Ovary (tissue), 9 donors: ENCODE results near the gene PPP1CA. TPM values are rescaled to one million over a fixed set of nuclear protein-coding genes. Genes with fewer than 3 reads are reported as not detected.

Experiments used
- DNase-seq, 5 donors: peaks; one replicate each; pipeline ENCODE4 v3.0.0-alpha.2; 2019 to 2020
- H3K27ac ChIP-seq, 2 donors: fragments of 200-600 bp; one replicate each; pipeline versions ENCODE4 v1.5.1 to v1.8.0; 2019 to 2022
- H3K27me3 ChIP-seq: fragments of 200-600 bp; one replicate; pipeline ENCODE4 v1.8.0; 2022
- H3K36me3 ChIP-seq: fragments of 200-600 bp; sonication (generic); one replicate; pipeline ENCODE4 v1.5.1; 2019
- H3K4me1 ChIP-seq: one replicate; pipeline ENCODE4 v1.8.1; 2013; ENCODE audit warnings: mild to moderate bottlenecking, moderate library complexity; ENCODE audit not compliant: insufficient read depth
- H3K4me3 ChIP-seq: fragments of 200-600 bp; sonication (generic); one replicate; pipeline ENCODE4 v1.5.1; 2017
- H3K9me3 ChIP-seq, 2 donors: fragments of 200-600 bp in 1 of 2; sonication (generic) in 1 of 2; one replicate each; pipeline versions ENCODE4 v1.5.1 to v1.8.1; 2013 to 2019; ENCODE audit warnings: mild to moderate bottlenecking in 1 of 2, moderate library complexity in 1 of 2
- CTCF ChIP-seq, 3 donors: fragments of 450-650 bp in 2 of 3; fragments of 200-600 bp in 1 of 3; IDR thresholded peaks; one replicate each; pipeline versions ENCODE4 v1.5.1 to v1.8.0; 2016 to 2022; ENCODE audit warnings: antibody characterized with exemption in 3 of 3, mild to moderate bottlenecking in 1 of 3
- EP300 ChIP-seq: sonication (generic); formaldehyde crosslinking; IDR thresholded peaks from one replicate; pipeline ENCODE4 v1.6.1; 2017; ENCODE audit warnings: antibody characterized with exemption
- POLR2A ChIP-seq: fragments of 450-650 bp; IDR thresholded peaks from one replicate; pipeline ENCODE4 v1.6.1; 2017; ENCODE audit warnings: antibody characterized with exemption, mild to moderate bottlenecking, moderate library complexity
- WGBS, 3 donors: extraction: QIAGEN DNeasy Blood & Tissue Kit in 1 of 3; methylation state at CpG; one replicate each; pipeline versions ENCODE4 v1.1.5 to v1.1.7; 2013 to 2017; 5-methylcytosine and 5-hydroxymethylcytosine counted together
- intact Hi-C, 4 donors: fragments of 100-400 bp; cut with DNase I; formaldehyde crosslinking; loops; one replicate each; pipeline versions ENCODE4 v1.11.0 to v1.15.1; 2022 to 2023
- polyA plus RNA-seq, 2 donors: library from polyadenylated mRNA; stranded (reverse); fragments of 200-250 nt in 1 of 2; fragments of 350-450 nt in 1 of 2; fragmentation: Illumina TruSeq in 1 of 2; extraction: RNeasy Lipid Tissue Mini Kit (QIAGEN cat#74804) in 1 of 2; gene quantifications; one replicate each; pipeline ENCODE4 v1.2.3, GENCODE V29; 2013 to 2014
- total RNA-seq, 7 donors: library from RNA; depleted of rRNA in 2 of 7; stranded (reverse); fragments of >200 nt in 2 of 7; fragmentation: NEBNext Ultra II Directional in 3 of 7; extraction: Animal tissue kit (Norgen Biotek cat#: 25700) in 3 of 7; gene quantifications; one replicate each; pipeline versions ENCODE4 v1.1.0 to v1.2.4, GENCODE V29; 2016 to 2023
- donor health status: DM: no; HTN: no; CAD: no; lungs with moderate emphysema.
- donor health status: DM: no; HTN: no; CAD: no.
- donor health status: Bipolar disorder and iron deficiency.
- donor health status: DM: yes; HTN: yes; CAD: no.
- donor health status: DM: no; HTN: no; CAD: no.
- donor health status: DM: yes; HTN: yes; CAD: no.

Gene PPP1CA
- total and polyA plus RNA-seq, 9 donors: 32.2 to 86.9 (median 54.9) TPM

- DNase-seq: no peak
- TF ChIP-seq EP300 (no peak), POLR2A (no peak), CTCF (IDR thresholded peaks at IDR 0.05) (no peak)
- 83 to 89% (median 89%) methylated on average over 8 of the region's 8 CpGs for WGBS, 3 donors
- Histone ChIP-seq H3K9me3 (no peaks in the 10 kb centered on the region), H3K27me3 (no peaks in the 10 kb centered on the region), H3K36me3 (no peaks in the 10 kb centered on the region), H3K27ac (peak overlapping the region; percentile 33 to 52), H3K4me3 (no peak overlapping the region), H3K4me1 (peaks cover 39% of the 10 kb centered on the region)
- intact Hi-C loops: no loop called here
Measured at GRCh38 chr11:67369275-67369674, 32.4 kb downstream of the PPP1CA start.

DNA sequence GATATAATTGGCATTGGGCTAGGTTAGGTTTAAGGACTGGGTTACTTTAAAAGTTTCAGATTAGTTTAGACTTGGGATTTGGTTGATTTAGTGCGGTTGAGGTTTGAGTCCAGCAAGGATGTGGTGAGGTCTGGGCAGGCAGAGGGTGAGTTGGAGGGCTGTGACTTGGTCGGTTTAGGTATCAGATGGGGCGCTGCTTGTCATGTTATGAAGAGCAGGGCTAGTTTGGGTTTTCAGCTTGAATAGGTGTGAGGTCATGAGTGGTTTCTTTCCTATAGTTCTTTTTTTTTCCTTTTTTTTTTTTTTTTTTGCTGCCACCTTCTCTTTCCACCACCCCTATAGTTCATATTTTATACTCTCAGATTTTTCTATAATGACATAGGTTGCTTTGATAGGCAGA lies 33.0 kb downstream of the PPP1CA start:
- Histone ChIP-seq H3K4me1 (peaks cover 32% of the 10 kb centered on the region), H3K36me3 (no peaks in the 10 kb centered on the region), H3K4me3 (no peak overlapping the region), H3K9me3 (no peaks in the 10 kb centered on the region), H3K27me3 (no peaks in the 10 kb centered on the region), H3K27ac (no peak overlapping the region)
- DNase-seq: no peak
- 87 to 91% (median 88%) methylated on average over 3 of the region's 3 CpGs for WGBS, 3 donors
- TF ChIP-seq EP300: no peak
- TF ChIP-seq CTCF (IDR thresholded peaks at IDR 0.05): no peak
- no peak for TF ChIP-seq POLR2A
- intact Hi-C loops: no loop called here

DNA sequence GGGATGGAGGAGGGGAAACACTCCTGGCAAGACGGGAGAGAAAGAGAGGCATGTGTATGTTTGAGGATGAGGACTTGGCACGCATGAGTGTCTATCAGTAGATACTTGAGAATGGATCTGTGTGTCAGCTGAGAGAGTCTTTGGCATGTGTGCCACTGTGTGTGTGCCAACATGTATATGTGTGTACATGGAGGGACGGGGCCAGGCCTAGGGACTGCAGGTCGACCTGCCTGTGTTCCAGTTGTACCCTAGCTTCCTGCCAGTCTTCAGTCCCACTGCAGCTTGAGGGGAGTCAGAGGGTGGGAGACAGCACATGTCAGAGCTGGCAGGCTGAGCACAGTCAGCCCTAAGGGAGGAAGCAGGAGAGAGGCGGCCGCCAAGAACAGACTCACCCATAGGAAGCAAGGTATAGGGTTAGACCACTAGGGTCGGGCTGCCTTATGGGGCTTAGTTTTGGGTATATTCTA lies 33.9 kb downstream of the PPP1CA start:
- intact Hi-C loops: no loop called here
- Histone ChIP-seq H3K27ac (peak overlapping the region; percentile 37 to 75), H3K4me1 (peaks cover 32% of the 10 kb centered on the region), H3K27me3 (no peaks in the 10 kb centered on the region), H3K4me3 (no peak overlapping the region), H3K36me3 (no peaks in the 10 kb centered on the region), H3K9me3 (no peaks in the 10 kb centered on the region)
- DNase-seq: no peak
- WGBS, 3 donors: 64 to 78% (median 73%) methylated on average over 7 of the region's 7 CpGs
- TF ChIP-seq POLR2A (no peak), EP300 (no peak), CTCF (IDR thresholded peaks at IDR 0.05) (no peak)

DNA sequence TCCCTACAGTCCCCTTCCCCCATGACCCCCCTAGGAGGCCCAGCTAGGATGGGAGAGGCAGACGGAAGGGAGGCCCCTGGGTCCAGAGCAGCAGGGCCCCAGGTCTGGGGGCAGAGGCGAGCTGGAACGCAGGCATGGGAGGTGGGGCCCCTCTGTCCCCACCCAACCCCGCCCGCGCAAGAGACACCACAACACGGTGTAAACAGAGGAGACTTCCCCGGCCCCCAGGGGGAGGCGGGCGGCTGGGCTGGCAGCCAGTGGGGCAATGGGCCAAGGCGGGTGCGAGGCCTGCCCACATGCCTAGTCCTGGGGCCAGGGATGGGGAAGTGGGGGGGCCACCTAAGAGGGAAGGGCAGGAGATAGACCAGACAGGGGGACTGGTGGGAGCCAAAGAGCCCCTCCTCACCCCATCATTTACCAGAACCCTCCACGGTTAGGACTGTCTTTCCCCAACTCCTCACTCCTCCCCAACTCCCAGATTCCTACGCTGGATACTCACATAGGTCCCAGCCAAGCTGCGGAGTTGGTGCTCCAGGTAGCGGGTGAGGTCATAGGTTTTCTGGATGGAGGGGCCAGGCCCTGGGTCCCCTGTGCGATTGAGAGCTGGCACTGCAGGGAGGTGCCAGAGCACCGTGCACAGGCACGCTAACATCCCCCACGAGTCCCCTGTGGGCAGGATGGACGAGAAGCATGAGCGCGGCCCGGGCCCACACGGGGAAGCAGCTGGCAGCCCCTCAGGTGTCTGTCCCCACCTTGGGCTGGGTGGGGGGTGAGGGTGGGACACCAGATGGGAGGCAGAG lies 34.5 kb downstream of the PPP1CA start:
- intact Hi-C loops: no loop called here
- peak in 4 of 5 donors; percentile 64 to 77 (median 73) for DNase-seq
- Histone ChIP-seq H3K36me3 (no peaks in the 10 kb centered on the region), H3K9me3 (no peaks in the 10 kb centered on the region), H3K4me3 (peak overlapping the region; percentile 0), H3K27ac (peak overlapping the region; percentile 37 to 75), H3K27me3 (no peaks in the 10 kb centered on the region), H3K4me1 (peaks cover 32% of the 10 kb centered on the region)
- TF ChIP-seq POLR2A (no peak), CTCF (IDR thresholded peaks at IDR 0.05) (no peak), EP300 (no peak)
- 40 to 46% (median 41%) methylated on average over 24 to 25 of the region's 25 CpGs for WGBS, 3 donors
